HG03520 (cell line): ENCODE measurements around the gene ATP6V0A1.
A peak's percentile ranks its signal among the peaks of the same experiment; 100 is the strongest.
"Not testable (repeated sequence)": the region's sequence is repeated elsewhere in the genome, so short reads cannot be mapped to it uniquely, and the experiment has no call there.

Experiments used
- ATAC-seq: cut with Tn5 transposase; IDR thresholded peaks from one replicate; pipeline ENCODE4 v1.9.1; 2021; ENCODE audit warnings: mild to moderate bottlenecking, moderate library complexity; ENCODE audit not compliant: unreplicated experiment

The ATP6V0A1 gene

DNA sequence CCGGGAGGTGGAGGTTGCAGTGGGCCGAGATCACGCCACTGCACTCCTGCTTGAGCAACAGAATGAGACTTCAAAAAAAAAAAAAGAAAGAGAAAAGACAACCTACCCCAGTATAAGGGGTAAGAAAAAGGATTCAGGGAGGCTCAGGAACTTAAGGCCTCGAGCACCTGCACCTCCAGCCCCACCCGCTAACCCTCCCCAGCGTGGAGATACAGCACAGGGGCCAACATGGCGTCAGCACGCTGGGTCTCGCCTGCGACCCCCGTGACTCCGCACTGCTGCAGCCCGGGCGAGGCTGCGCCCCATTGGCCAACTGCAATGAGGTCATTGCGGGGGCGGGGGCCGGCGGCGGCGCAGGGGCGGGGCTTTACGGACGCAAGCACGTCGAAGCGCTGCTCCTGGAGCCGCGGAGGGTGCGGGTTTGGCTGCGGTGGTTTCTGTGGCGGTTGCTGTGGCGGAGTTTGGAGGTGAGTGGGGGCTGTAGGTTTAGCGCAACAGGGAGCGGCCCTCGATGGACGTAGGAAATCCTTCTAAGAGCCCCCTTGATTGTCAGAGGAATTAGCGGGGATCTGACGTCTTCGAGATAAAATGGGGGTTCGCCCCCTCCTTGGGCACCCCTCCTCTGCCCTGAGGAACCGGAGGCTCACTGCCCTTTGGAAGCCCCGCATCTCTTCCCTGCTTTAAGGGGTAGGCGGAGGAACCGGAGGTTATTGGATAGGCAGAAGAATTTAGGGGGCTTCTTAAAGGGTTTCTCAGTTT lies at the start of gene ATP6V0A1:
Gene ATP6V0A1 (plus strand): TSS at position 382 of the 759 bp plus-strand sequence. CDS start 2,017 bp downstream, outside the sequence.
- peak; percentile 61 for ATAC-seq

DNA sequence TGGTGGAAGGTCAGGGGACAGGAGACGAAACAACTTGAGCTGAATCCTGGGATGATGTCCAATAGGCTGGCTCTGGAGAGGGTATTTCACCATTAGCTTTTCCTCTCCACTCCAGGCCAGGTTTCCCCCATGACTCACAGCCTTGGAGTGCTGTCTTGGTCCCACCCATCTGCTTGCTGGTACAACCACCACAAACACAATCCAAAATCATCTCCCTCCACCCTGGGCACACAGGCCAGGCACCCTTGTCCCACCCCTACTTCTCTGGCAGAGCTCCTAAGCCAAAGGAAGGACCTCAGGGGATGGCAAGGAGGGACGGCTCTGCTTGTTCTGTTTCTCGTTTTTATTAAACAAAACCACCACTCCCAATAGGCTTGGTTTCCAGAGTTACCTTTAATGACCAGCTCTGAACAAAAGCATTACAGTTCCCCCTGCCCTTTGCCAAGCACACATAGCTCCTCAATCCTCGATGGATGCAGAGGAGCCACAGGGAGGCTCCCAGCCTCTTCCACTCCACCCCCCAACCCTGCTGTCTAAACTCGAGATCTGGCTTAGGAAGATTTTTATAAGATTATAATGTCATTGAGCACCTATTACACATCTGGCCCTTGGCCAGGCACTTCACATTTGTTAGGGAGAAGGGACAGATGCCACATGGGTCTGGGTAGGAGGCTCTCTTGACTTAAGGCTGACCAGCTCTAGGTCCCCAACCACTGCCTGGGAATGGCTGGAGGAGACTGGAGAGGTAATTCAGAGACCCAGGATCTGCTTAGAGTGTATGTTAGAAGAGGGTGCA lies 49.0 kb upstream of the ATP6V0A1 start:
- ATAC-seq: no peak

GRCh38 chr17:42410319-42410685 lies 48.4 kb upstream of the ATP6V0A1 start:
- no peak for ATAC-seq

DNA sequence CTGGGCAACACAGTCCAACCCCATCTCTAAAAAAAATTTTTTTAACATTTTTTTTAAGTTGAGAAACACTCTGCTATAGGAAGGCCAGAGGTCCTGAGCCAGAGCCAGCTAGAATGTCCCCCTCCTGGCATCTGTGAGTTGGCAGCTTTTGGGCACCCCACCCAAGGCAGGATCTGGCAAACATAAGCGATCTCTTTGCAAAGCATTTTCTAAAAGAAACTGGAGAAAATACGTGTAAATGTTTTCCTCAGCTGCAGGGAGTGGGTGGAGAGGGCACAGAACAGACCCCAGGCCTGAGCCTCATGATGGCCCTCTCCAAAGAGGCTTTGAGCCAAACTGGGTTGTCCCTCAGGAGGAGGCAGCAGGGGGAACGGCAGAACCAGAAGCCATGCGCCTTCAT lies 47.3 kb upstream of the ATP6V0A1 start:
- ATAC-seq: no peak

DNA sequence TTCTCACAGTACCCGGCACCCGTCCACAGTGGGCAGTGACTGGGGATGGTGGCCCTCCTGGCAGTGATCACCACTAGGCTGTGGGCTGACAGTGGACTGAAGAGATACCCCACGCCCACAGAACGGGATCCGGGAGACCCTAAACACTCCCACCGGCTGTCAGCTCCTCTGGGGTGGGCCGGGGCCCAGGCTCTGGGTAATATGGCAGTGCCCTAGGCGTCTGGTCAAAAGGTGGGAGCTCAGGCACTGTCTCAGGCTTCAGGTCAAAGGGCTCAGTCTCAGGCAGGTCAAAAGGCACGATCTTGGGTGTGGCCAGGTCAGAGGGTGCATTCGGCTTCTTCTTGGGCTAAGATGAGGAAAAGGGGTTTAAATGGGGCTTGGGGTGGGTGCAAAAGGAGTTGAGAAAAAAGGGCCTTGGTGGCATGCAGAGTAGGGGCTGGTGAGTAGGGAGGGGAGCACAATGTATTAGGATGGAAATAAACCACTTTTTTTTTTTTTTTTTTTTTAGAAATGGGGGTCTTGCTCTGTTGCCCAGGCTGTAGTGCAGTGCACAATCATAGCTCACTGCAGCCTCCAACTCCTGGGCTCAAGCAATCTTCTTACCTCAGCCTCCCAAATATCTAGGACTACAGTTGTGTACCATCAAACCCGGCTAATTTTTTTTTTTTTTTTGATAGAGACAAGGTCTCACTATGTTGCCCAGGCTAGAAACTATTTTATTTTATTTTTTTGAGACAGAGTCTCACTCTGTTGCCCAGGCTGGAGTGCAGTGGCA lies 46.6 kb upstream of the ATP6V0A1 start:
- no peak for ATAC-seq

DNA sequence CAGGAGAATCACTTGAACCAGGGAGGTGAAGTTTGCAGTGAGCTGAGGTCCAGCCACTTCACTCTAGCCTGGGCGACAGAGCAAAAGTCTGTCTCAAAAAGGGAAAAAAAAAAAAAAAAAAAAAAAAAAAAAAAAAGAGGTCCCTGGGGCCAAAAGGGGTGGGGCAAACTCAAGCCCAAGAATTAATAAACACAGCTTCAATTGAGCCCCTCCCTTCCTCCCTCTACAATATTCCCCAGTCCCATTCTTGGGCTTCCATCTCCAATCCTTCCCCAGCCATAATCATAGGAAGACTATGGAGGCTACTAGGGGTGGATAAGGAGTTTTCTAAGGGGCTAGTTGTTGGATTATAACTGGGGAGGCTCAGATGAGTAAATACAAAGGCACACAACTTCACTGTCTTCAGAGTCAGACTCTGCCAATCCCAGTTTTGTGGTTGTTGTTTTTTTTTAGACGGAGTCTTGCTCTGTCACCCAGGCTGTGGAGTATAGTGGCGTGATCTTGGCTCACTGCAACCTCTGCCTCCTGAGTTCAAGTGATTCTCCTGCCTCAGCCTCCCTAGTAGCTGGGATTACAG lies 45.1 kb upstream of the ATP6V0A1 start:
- ATAC-seq: no peak

DNA sequence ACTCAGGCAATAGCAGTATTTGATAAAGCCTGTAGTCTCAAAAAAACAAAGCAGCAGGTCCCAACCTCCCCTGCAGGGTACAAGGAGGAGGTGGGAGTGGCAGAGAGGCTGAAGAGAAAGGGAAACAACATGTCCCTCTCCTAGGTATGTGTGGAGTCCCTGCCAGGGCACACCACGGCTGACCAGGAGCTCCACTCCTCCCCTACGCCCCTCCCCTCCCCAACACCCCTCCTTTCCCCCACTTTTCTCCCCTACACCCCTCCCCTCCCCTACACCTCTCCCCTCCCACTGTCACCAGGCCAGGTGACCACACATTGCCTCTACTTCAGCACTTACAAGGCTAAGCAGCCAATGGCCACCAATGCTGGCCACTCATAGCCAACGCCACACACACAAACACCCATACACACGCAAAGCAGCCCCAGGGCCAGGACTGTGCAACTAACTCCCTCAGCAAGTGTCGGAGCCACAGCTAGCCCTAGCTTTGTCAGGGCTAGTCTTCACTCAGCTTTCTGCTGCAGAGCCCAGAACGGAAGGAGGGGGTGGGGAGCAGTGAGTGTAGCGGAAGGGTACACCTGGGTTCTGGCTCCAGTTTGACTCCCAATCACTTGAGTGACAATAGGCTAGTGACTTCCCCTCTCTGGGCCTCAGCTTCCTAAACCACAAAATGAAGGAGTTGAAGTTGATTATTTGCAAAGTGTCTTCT lies 43.8 kb upstream of the ATP6V0A1 start:
- ATAC-seq: no peak

DNA sequence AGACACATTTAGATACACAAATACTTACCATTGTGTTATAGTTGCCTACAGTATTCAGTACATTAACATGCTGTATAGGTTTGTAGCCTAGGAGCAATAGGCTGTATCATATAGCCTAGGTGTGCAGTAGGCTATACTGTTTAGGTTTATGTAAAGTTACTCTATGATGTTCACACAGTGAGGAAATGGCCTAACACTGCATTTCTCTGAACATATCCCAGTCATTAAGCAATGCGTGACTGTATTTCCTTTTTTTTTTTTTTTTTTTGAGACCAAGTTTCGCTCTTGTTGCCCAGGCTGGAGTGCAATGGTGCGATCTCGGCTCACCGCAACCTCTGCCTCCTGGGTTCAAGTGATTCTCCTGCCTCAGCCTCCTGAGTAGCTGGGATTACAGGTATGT lies 40.7 kb upstream of the ATP6V0A1 start:
- ATAC-seq: not testable (repeated sequence)

- ATAC-seq: no peak
Observed at GRCh38 chr17:42421136-42421506, 37.6 kb upstream of the ATP6V0A1 start.

GRCh38 chr17:42421507-42422338 lies 37.0 kb upstream of the ATP6V0A1 start:
- no peak for ATAC-seq

DNA sequence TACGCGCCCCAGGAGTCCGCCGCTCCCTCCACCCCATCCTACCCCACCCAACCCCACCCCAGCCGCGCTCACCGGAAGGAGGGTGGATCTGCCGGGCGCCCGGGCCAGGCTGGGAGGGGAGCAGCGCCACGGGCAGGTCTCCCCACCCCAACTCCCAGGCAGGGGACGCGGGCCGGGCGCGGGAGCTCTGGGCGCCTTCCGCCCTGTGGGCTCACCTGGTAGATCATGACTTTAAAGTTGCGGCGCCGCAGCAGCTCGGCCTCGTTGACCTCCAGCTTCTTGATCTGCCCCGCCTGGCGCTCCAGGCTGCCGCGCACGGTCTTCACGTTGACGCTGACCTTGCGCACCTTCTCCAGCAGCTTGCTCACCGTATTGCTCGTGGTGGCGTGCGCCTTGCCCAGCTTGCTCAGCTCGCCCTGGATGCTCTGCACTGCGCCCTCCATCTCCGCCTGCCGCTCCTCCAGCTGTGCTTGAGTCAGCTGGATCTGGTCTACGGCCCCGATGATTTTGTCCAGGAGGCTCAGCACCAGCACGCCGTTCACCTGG lies 36.2 kb upstream of the ATP6V0A1 start:
- ATAC-seq: no peak

DNA sequence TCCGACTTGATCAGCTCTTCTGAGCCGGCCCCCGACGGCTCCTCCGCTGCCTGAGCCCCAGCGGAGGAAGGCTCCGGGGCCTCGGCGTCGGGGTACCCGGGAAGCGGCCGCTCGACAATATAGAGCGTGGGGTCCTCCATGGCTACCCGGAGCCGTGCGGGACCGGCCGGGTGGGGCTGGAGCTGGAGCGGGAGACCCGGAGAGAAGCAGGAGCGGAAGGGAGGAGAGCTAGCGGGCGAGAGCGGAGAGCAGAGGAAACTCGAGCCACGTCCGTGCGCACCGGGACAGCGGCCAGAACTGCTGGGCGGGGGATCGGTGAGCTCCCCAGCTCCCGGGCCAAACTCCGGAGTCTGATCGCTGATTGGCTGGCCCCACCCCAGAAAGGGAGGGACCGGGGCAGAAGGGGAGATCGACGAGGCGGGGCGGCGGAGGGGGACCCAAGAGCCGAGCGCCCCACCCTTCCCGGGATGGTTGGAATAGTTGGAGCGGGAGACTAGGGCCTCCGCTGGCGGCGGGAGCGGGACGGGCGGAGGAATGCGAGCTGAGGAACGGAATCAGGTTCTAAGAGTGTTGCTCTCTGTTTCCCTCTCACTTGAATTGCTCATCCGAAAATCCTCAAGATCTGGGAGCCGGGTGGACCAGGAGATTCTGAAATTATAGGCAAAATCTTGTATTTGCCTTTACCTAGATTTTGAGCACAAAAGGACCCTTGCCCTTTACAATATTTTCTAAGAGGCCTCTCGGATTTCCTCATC lies 35.5 kb upstream of the ATP6V0A1 start, which contains the start of gene CAVIN1:
Gene CAVIN1 (minus strand): TSS at position 299 of the 755 bp plus-strand sequence. CDS start 159 bp downstream, at position 140.
- no peak for ATAC-seq

GRCh38 chr17:42423766-42424165 lies 34.9 kb upstream of the ATP6V0A1 start:
- ATAC-seq: no peak

DNA sequence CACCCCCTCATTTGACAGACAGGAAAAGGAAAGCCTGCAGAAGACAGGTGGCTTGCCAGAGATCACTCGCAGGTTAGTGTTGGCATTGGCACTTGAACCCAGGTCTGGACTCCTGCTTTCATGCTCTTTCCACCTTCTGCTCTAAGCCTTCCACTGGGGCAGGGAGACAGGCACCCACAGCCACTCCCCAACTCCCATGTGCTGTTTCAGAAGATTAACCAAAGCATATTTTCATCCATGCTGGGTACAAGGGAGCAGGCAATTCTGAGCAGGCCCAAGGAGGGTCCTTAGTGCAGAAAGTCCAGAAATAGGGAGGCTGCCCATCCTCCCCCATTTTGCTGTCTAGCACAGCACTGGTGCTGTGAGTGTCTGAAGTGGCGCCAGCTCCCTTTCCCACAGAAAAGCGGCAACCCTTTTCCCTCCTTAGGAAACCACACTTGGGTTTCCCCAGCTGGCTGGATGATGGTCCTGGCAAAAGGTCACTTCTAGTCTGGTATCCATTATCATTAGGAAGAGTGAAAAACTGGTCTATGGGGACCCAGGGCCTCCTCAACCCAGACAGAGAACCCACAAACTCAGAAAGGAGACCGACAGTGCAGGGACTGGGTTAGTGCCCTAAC lies 33.6 kb upstream of the ATP6V0A1 start:
- ATAC-seq: no peak

DNA sequence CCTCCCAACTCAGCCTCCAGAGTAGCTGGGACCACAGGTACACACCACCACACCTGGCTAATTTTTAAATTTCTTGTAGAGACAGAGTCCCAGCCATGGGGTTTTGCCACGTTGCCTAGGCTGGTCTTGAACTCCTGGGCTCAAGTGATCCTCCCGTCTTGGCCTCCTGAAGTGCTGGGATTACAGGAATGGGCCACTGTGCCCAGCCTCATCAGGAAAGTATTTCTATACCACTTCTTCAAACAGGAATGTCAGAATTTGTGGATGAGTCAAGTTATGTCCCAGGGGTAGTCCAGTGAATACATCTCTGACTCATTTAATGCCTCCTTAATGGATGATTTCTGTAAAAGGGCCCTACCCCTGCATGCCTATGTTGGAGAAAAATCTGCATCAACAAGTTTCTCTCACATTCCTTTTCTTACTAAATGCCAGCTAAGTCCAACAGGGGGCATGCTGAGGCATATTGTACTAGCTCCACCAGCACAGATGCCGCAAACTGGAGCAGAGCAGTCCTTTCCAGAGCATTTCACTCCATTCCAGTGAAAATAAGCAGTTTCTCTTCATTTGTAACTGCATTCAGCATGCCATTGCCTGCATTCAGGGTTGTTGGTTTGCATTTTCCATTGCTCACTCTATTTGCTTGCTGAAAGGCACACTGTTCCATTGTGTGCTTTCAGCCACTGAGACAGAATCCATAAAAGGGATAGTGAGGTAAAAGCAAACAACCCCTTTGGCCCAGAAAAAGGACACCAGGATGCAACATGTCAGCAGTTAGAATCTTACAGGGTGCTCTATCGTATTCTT lies 30.3 kb upstream of the ATP6V0A1 start:
- no peak for ATAC-seq

DNA sequence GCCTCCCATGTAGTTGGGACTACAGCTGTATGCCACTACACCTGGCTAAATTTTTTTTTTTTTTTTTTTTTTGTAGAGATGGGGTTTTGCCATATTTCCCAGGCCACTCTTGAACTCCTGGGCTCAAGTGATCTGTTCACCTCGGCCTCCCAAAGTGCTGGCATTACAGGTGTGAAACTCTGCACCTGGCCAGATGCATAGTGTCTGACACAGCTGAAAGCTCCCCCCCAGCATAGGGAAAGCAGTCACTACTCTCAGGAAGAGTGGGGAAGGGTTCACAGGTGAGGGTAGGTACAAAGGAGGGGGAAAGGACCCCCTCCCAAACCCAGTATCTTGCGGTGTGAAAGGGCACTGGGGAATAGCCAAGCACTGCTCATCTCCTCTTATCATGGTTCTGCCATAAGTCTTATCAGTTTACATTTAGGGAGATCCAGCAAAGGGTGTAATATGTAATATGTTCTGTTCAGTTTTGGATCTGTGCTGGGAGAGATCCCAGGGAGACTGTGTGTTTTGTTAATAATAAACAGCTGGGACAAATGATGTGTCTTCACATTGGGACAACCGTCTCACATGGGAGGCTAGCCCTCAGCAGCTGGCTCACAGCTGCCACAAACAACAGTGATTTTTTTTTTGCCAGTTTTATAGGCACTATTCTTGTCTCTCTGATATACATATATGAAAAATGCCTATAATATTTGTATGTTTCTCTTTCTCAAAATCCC lies 28.8 kb upstream of the ATP6V0A1 start:
- ATAC-seq: no peak

- no peak for ATAC-seq
Observed at GRCh38 chr17:42431758-42432161, 26.9 kb upstream of the ATP6V0A1 start.
